Breast epithelium (tissue), 3 donors: ENCODE data around the gene FIBIN.

Experiments used
- POLR2A ChIP-seq: fragments of 450-650 bp; IDR thresholded peaks from one replicate; pipeline ENCODE4 v1.6.1; 2016; ENCODE audit warnings: antibody characterized with exemption, mild to moderate bottlenecking, moderate library complexity
- TF ChIP-seq, protein P1 (sequence below), 3 donors: fragments of 450-650 bp; IDR thresholded peaks; one replicate each; pipeline ENCODE4 v1.5.1; 2016 to 2017; ENCODE audit warnings: antibody characterized with exemption in 3 of 3, mild to moderate bottlenecking in 3 of 3, moderate library complexity in 3 of 3

DNA sequence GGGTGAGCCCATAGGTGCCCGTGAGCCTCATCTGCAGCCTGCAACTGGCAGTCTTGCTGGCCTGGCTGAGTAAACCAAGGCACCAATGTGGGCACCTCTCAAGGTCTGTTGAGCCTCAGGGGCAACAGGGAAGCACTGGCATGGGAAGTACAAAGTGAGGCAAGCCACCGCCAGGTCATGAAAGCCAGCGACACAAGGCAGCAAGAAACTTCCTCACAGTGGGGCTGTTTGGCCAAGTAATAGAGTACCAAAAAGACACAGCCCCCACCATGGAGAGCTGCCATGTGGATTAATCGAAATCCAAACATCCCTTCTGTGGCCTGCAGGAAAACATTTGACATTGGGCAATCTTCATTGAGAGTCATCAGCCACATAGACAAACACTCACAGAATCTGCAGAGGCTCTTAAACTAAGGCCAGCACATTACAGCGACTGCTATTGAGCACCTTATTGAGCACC lies 43.6 kb upstream of the FIBIN start:
- TF ChIP-seq, protein P1, sequence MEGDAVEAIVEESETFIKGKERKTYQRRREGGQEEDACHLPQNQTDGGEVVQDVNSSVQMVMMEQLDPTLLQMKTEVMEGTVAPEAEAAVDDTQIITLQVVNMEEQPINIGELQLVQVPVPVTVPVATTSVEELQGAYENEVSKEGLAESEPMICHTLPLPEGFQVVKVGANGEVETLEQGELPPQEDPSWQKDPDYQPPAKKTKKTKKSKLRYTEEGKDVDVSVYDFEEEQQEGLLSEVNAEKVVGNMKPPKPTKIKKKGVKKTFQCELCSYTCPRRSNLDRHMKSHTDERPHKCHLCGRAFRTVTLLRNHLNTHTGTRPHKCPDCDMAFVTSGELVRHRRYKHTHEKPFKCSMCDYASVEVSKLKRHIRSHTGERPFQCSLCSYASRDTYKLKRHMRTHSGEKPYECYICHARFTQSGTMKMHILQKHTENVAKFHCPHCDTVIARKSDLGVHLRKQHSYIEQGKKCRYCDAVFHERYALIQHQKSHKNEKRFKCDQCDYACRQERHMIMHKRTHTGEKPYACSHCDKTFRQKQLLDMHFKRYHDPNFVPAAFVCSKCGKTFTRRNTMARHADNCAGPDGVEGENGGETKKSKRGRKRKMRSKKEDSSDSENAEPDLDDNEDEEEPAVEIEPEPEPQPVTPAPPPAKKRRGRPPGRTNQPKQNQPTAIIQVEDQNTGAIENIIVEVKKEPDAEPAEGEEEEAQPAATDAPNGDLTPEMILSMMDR (IDR thresholded peaks at IDR 0.05): no peak
- TF ChIP-seq POLR2A: no peak
